ENCODE measurements around the gene C16orf90. TPM values are rescaled to one million over a fixed set of nuclear protein-coding genes. Genes with fewer than 3 reads are reported as not detected.

The C16orf90 gene, protein sequence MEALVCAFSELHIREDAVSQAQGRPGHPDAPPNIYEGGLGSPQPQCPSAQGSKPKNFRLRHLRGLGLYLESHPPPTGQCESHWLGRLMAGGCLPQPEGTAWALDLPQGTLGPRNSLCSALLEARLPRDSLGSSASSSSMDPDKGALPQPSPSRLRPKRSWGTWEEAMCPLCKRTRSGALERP
- not detected in 2 replicates for total RNA-seq

DNA sequence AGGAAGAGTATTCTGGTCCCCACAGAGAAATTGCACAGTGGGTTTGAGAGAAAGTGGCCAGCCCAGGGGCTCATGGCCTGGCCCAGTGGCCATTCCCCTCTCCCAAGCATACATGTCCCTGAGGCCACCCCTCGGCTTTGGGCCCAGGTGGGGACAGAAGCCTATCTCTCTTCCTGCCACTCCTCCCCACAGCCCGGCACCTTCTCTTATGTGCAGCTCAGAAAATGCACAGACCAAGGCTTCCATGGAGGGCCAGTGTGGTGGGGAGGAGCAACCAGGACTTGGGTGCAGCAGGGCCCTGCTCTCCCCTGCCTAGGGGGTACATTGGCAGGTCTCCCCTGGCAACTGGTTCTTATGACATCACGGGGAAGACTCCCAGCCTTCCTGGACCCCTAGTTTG lies at the start of gene C16orf90:
C16orf90 (minus strand) TSS at position 314 of the 400 bp plus-strand sequence; CDS start at position 246, 68 bp downstream.
- DNase-seq (ENCODE audit: low read depth) = no peak
- H3K4me3 ChIP-seq (ENCODE audit: low read depth, low read length) = no peak within 1 kb of the TSS
- TF ChIP-seq, protein P1, sequence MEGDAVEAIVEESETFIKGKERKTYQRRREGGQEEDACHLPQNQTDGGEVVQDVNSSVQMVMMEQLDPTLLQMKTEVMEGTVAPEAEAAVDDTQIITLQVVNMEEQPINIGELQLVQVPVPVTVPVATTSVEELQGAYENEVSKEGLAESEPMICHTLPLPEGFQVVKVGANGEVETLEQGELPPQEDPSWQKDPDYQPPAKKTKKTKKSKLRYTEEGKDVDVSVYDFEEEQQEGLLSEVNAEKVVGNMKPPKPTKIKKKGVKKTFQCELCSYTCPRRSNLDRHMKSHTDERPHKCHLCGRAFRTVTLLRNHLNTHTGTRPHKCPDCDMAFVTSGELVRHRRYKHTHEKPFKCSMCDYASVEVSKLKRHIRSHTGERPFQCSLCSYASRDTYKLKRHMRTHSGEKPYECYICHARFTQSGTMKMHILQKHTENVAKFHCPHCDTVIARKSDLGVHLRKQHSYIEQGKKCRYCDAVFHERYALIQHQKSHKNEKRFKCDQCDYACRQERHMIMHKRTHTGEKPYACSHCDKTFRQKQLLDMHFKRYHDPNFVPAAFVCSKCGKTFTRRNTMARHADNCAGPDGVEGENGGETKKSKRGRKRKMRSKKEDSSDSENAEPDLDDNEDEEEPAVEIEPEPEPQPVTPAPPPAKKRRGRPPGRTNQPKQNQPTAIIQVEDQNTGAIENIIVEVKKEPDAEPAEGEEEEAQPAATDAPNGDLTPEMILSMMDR (IDR thresholded peaks at IDR 0.05; ENCODE audit: insufficient read depth, low read depth, low read length) = no peak

DNA sequence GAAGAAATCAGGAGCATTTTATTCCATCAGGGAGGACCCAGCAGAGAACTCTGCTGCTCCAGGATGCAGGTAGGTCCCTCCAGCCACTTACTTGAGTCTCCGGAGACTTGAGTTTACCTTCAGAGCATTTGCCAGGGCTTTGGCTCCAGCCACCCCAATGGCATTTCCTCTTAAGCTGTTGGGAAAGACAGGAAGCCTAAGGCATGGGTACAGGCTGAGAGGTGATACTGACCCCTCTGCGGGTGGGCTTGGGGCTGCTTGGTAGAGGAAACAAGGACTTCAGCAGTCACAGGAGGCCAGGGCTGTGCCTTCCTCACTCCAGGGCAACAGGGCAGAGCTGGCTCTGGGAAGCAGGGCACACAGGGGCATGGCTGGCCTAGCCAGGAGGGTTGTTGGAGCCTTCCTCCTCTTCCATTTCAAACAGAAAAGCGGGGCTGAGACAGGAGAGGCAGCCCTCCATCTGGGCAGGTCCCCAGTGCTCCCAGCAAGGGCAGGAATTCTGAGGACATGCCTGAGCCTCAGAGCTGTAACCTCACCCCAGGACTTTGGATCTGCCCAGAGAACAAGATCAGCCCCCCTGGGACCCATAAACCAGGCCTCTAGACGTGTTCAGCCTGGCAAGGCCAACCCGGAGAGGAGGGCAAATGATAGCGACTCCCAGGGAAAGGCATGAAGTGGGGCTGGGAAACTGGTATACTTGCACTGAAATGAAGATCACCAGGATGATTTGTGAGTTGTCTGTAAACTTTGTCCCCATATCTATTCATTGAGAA lies 47.5 kb upstream of the C16orf90 start:
- TF ChIP-seq, protein P1 (IDR thresholded peaks at IDR 0.05; ENCODE audit: insufficient read depth, low read depth, low read length) = no peak
- DNase-seq (ENCODE audit: low read depth) = no peak

DNA sequence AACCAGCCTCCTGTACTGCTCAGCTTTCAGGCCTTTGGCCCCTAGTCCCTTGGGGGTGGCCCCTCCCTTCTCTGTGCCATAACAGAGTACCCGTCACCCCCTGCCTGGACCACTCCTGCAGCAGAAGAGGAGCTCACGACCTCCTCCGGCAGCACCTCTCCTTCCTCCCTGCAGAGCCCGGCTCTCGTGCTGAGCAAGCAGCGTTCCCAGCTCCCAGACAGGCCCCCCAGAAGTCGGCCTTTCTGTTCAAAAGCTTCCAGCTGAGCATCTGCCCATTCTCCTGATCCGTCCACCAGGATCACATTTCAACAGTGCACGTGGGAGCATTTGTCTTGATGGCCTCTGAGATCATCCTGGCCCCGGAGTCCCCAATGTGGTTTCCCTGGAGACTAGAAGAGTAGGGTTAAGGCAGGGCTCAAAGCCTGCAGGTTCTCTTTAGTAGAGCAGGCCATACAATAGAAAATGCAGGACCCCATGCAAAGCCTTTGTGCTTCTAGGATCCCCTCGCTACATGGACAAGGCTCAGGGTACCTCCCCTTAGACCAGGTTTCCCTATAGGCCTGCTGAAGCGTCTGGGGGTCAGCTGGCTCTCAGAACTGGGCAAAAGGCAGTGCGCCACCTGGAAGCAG lies 46.4 kb upstream of the C16orf90 start:
- DNase-seq (ENCODE audit: low read depth) = no peak
- TF ChIP-seq, protein P1 (IDR thresholded peaks at IDR 0.05; ENCODE audit: insufficient read depth, low read depth, low read length) = no peak
- H3K4me3 ChIP-seq (ENCODE audit: low read depth, low read length) = no peak overlapping the region

More for the DNA sequence above, 47.5 kb upstream of the C16orf90 start:
- H3K4me3 ChIP-seq (ENCODE audit: low read depth, low read length) = no peak overlapping the region

DNA sequence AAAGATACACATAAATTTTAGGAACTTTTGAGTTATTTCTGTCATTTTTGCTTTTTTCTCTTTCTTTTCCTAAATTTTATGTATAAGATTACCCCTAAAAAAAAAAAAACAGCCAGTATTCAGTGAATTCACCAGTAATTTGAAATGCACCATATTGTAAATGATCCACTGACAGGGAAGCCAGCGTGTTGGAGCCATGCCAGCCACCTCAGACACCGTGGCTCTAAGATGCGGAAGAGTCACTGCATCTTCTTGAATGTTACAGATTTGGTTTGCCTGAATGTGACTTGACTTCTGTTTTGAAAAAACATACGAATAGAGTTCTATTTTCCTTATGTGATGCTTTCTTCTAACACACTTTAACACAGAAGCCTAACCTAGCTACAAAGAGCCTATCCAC lies 42.9 kb upstream of the C16orf90 start:
- TF ChIP-seq, protein P1 (IDR thresholded peaks at IDR 0.05; ENCODE audit: insufficient read depth, low read depth, low read length) = no peak
- no peak overlapping the region for H3K4me3 ChIP-seq (ENCODE audit: low read depth, low read length)
- no peak for DNase-seq (ENCODE audit: low read depth)

DNA sequence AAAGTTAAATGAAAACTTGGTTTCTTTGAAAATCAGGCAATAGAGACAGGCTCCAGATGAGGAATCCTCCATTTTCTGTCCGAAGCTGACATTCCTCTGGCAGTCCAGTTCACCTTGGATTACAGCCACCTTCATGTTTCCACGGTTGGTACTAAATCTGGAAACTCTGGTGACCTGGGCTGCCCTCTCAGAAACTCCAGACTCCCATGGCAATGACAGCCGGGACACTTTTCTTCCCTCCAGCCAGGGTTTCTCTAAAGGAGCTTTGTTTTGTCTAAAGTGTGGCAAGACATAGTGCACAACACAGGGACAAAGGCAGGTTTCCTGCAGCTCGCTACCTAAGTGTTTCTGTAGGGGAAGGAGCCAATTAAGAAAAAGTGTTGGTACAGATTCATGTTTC lies 41.6 kb upstream of the C16orf90 start:
- H3K4me3 ChIP-seq (ENCODE audit: low read depth, low read length) = no peak overlapping the region
- TF ChIP-seq, protein P1 (IDR thresholded peaks at IDR 0.05; ENCODE audit: insufficient read depth, low read depth, low read length) = no peak
- DNase-seq (ENCODE audit: low read depth) = peak; percentile 67

DNA sequence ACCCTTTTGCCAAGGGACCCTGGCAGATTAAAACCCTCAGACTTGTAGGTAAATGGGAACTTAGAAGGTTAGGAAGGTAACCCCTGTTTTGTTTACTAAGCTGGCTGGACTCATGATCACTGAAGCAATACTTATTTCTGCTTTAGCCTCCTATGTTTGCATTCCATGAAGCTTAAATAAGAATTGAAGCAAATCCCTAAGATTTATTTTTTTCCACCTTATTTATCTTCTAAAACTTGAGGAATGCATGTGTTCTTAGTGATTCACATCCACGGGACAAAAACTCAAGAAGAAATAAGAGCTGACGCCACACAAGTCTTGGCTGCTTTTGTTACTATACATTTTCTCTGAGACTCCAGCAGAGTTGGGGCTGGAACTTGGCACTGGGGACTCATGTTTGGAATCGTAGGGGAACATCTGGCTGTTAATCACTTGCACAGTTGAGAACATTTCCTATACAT lies 41.0 kb upstream of the C16orf90 start:
- peak; percentile 86 for DNase-seq (ENCODE audit: low read depth)
- no peak overlapping the region for H3K4me3 ChIP-seq (ENCODE audit: low read depth, low read length)
- TF ChIP-seq, protein P1 (IDR thresholded peaks at IDR 0.05; ENCODE audit: insufficient read depth, low read depth, low read length) = no peak

Measured in fibroblast of villous mesenchyme (primary cell).